Right lobe of liver (tissue), 6 donors: ENCODE results near the gene SPTBN5. TPM values are rescaled to one million over a fixed set of nuclear protein-coding genes. Genes with fewer than 3 reads are reported as not detected.

Experiments used
- ATAC-seq, 4 donors: fragments of 200-7000 bp; cut with Tn5 transposase; one replicate each; pipeline ENCODE4 v1.9.1; 2020; ENCODE audit warnings: mild to moderate bottlenecking in 4 of 4, moderate library complexity in 4 of 4
- DNase-seq, 3 donors: peaks; one replicate each; pipeline ENCODE4 v3.0.0-alpha.2; 2020
- H3K27ac ChIP-seq, 3 donors: fragments of 200-600 bp; one replicate each; pipeline ENCODE4 v1.8.0; 2022
- H3K27me3 ChIP-seq, 2 donors: fragments of 200-600 bp; one replicate each; pipeline ENCODE4 v1.8.0; 2022
- H3K36me3 ChIP-seq, 4 donors: fragments of 200-600 bp; sonication (generic) in 1 of 4; one replicate each; pipeline versions ENCODE4 v1.5.1 to v1.8.0; 2017 to 2022; ENCODE audit warnings: control low read depth in 1 of 4
- H3K4me1 ChIP-seq, 4 donors: fragments of 200-600 bp; sonication (generic) in 1 of 4; one replicate each; pipeline versions ENCODE4 v1.5.1 to v1.8.0; 2017 to 2022; ENCODE audit warnings: control low read depth in 1 of 4
- H3K4me3 ChIP-seq, 3 donors: fragments of 200-600 bp; one replicate each; pipeline ENCODE4 v1.8.0; 2022
- H3K9me3 ChIP-seq, 4 donors: fragments of 200-600 bp; sonication (generic) in 1 of 4; one replicate each; pipeline versions ENCODE4 v1.5.1 to v1.8.0; 2017 to 2022; ENCODE audit warnings: control low read depth in 1 of 4
- POLR2A ChIP-seq: fragments of 450-650 bp; IDR thresholded peaks from one replicate; pipeline ENCODE4 v1.6.1; 2017; ENCODE audit warnings: antibody characterized with exemption, mild to moderate bottlenecking
- WGBS: methylation state at CpG from one replicate; pipeline ENCODE4 v1.1.6; 2018; ENCODE audit warnings: low coverage, low lambda C conversion rate; ENCODE audit not compliant: insufficient coverage; ENCODE audit errors: missing lambda C conversion rate; 5-methylcytosine and 5-hydroxymethylcytosine counted together
- intact Hi-C, 2 donors: fragments of 100-400 bp; cut with DNase I; formaldehyde crosslinking; loops; one replicate each; pipeline versions ENCODE4 v1.11.2 to v1.14.1; 2022
- total RNA-seq, 6 experiments: library from RNA; depleted of rRNA in 2 of 6; stranded (reverse); fragments of >200 nt in 2 of 6; fragmentation: NEBNext Ultra II Directional in 3 of 6; extraction: Animal tissue kit (Norgen Biotek cat#: 25700) in 3 of 6; gene quantifications; one replicate each; pipeline versions ENCODE4 v1.1.0 to v1.2.4, GENCODE V29; 2016 to 2023
- TF ChIP-seq, protein P1 (sequence below), 4 donors: fragments of 200-600 bp in 3 of 4; fragments of 450-650 bp in 1 of 4; IDR thresholded peaks; one replicate each; pipeline versions ENCODE4 v1.5.1 to v1.8.0; 2016 to 2022; ENCODE audit warnings: antibody characterized with exemption in 4 of 4, mild to moderate bottlenecking in 2 of 4
- donor health status: DM: no; HTN: yes; CAD: no.
- donor health status: DM: no; HTN: no; CAD: no.
- donor health status: DM: no; HTN: no; CAD: no.
- donor health status: DM: no; HTN: yes; CAD: no.
- donor health status: DM: no; HTN: yes; CAD: no.

The SPTBN5 gene
- total RNA-seq, 6 experiments from 2014 or later, result 0.06 to 3.2 (median 0.81) TPM

DNA sequence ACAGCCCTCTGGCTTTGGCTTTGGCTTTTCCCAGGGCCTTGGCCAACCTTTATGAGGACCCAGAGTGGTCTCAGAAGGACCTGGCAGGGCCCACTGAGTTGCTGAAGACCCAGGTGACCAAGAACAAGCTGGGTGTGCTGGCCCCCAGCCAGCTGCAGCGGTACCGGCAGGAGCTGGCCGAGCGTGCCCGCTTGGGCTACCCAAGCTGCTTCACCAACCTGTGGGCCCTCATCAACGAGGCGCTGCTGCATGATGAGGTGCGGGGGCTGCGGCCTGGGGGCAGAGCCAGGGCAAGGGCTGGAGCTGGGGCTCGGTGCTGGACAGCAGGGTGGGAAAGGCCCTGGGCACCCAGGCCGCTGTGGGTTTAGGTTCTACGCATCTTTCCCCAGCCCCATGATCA lies 49.0 kb downstream of the SPTBN5 start:
- intact Hi-C loops, result no loop called here
- WGBS, result 50% methylated on average over 2 of the region's 12 CpGs
- Histone ChIP-seq H3K27me3 (no peaks in the 10 kb centered on the region), H3K4me1 (no peaks in the 10 kb centered on the region), H3K9me3 (no peaks in the 10 kb centered on the region), H3K36me3 (peaks cover 0 to 26% (median 2%) of the 10 kb centered on the region in 4 donors), H3K27ac (no peak overlapping the region), H3K4me3 (no peak overlapping the region)
- ATAC-seq (no peak), DNase-seq (no peak)
- TF ChIP-seq, protein P1, sequence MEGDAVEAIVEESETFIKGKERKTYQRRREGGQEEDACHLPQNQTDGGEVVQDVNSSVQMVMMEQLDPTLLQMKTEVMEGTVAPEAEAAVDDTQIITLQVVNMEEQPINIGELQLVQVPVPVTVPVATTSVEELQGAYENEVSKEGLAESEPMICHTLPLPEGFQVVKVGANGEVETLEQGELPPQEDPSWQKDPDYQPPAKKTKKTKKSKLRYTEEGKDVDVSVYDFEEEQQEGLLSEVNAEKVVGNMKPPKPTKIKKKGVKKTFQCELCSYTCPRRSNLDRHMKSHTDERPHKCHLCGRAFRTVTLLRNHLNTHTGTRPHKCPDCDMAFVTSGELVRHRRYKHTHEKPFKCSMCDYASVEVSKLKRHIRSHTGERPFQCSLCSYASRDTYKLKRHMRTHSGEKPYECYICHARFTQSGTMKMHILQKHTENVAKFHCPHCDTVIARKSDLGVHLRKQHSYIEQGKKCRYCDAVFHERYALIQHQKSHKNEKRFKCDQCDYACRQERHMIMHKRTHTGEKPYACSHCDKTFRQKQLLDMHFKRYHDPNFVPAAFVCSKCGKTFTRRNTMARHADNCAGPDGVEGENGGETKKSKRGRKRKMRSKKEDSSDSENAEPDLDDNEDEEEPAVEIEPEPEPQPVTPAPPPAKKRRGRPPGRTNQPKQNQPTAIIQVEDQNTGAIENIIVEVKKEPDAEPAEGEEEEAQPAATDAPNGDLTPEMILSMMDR (IDR thresholded peaks at IDR 0.05), result no peak

DNA sequence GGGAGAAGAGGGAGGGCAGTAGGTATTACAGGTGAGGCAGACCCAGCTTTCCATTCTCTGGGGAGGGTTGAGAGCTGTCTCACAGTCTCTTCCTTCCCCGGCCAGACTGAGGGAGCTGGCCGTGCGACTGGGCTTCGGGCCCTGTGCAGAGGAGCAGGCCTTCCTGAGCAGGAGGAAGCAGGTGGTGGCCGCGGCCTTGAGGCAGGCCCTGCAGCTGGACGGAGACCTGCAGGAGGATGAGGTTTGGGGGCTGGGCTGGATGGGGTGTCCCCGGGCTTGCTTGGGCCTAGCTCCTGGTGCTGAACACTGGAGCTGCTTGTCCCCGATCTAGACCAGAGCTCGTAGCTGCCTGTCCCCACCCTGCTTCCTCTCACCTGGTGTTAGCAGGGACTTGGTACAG lies 50.3 kb downstream of the SPTBN5 start:
- no peak overlapping the region for H3K27ac ChIP-seq
- ATAC-seq, result no peak
- H3K4me3 ChIP-seq, result no peak overlapping the region
- no peaks in the 10 kb centered on the region for H3K27me3 ChIP-seq
- no peaks in the 10 kb centered on the region for H3K9me3 ChIP-seq
- TF ChIP-seq, protein P1 (IDR thresholded peaks at IDR 0.05), result no peak
- no peak for TF ChIP-seq POLR2A
- WGBS, result no CpG with 5 or more reads among the region's 10 CpGs
- no peak for DNase-seq
- peaks cover 0 to under 1% (median 0%) of the 10 kb centered on the region in 4 donors for H3K4me1 ChIP-seq
- intact Hi-C loops, result no loop called here
- peaks cover 0 to 26% (median 2%) of the 10 kb centered on the region in 4 donors for H3K36me3 ChIP-seq

DNA sequence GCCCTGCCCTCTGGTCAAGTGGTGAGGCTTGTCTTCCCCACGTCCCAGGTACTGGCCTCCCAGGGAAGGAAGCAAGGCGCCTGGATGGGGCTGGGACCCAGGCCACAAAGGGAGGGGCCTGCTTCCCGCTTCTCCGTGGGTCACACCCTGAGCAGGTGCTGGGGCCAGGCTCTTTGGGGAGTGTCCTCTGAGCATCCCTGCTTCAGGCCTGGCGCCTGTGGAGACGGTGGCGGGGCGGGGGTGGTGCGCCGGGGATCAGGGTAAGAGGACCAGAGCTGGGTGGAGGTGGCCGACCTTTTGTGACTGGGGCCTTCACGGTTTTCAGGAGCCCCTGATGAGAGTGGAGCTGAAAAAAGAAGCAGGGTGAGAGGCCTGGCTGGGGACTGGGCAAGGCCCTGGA lies 51.6 kb downstream of the SPTBN5 start:
- H3K36me3 ChIP-seq, result peaks cover 0 to 18% (median 0%) of the 10 kb centered on the region in 4 donors
- DNase-seq (no peak), ATAC-seq (no peak)
- H3K27ac ChIP-seq, result no peak overlapping the region
- H3K4me3 ChIP-seq, result no peak overlapping the region
- TF ChIP-seq POLR2A, result no peak
- TF ChIP-seq, protein P1 (IDR thresholded peaks at IDR 0.05), result no peak
- H3K4me1 ChIP-seq, result peaks cover 0 to 3% (median 0%) of the 10 kb centered on the region in 4 donors
- WGBS, result 30% methylated on average over 2 of the region's 12 CpGs
- no peaks in the 10 kb centered on the region for H3K9me3 ChIP-seq
- intact Hi-C loops, result no loop called here
- H3K27me3 ChIP-seq, result no peaks in the 10 kb centered on the region

DNA sequence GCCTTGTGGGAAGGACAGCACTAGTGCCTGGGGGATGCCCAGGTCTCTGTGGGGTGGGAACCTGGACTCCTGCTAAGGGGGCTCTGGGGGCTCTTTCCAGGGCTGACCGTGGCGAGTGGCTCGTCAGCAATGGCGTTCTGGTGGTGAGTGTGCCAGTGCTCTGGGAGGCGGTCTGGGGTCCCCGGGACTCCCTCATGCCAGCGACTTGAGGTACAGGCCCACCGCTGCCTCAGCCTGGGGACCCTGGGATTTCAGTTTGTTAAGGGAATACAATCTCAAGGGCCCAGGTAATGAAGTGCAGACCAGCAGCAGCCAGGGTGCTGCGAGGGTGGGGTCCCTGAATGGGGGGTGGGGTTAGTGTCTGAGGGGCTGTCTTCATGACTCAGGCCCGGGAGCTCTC lies 52.7 kb downstream of the SPTBN5 start:
- ATAC-seq, result no peak
- H3K4me3 ChIP-seq, result no peak overlapping the region
- H3K4me1 ChIP-seq, result peaks cover 0 to 3% (median 0%) of the 10 kb centered on the region in 4 donors
- no peaks in the 10 kb centered on the region for H3K27me3 ChIP-seq
- intact Hi-C loops, result no loop called here
- no CpG with 5 or more reads among the region's 10 CpGs for WGBS
- no peak overlapping the region for H3K27ac ChIP-seq
- TF ChIP-seq, protein P1 (IDR thresholded peaks at IDR 0.05), result no peak
- TF ChIP-seq POLR2A, result no peak
- no peak for DNase-seq
- peaks cover 0 to 10% (median 0%) of the 10 kb centered on the region in 4 donors for H3K36me3 ChIP-seq
- H3K9me3 ChIP-seq, result no peaks in the 10 kb centered on the region

DNA sequence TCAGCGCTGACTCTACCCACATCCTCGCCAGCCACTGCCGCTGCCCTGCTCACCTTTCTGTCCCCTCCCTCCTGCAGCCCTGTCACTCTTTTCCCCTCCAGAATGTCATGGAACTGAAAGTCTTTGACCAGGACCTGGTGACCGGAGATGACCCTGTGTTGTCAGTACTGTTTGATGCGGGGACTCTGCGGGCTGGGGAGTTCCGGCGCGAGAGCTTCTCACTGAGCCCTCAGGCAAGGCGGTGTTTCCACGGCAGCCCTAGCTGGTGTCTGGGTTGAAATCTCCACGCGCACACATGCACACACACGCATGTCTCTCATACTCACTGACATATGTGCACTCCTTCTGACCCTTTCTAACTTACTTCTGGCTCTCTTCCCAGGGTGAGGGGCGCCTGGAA lies 53.2 kb downstream of the SPTBN5 start:
- TF ChIP-seq, protein P1 (IDR thresholded peaks at IDR 0.05), result no peak
- no peak for TF ChIP-seq POLR2A
- no peak for ATAC-seq
- peaks cover 0 to 6% (median 0%) of the 10 kb centered on the region in 4 donors for H3K36me3 ChIP-seq

More for the DNA sequence above, 53.2 kb downstream of the SPTBN5 start:
- intact Hi-C loops, result no loop called here
- 87% methylated on average over 6 of the region's 15 CpGs for WGBS
- no peak overlapping the region for H3K27ac ChIP-seq
- H3K9me3 ChIP-seq, result no peaks in the 10 kb centered on the region
- H3K4me1 ChIP-seq, result peaks cover 0 to 3% (median 0%) of the 10 kb centered on the region in 4 donors
- DNase-seq, result no peak
- no peaks in the 10 kb centered on the region for H3K27me3 ChIP-seq
- H3K4me3 ChIP-seq, result no peak overlapping the region
